ENCODE measurements around the gene AKAP6.

AKAP6 gene

DNA sequence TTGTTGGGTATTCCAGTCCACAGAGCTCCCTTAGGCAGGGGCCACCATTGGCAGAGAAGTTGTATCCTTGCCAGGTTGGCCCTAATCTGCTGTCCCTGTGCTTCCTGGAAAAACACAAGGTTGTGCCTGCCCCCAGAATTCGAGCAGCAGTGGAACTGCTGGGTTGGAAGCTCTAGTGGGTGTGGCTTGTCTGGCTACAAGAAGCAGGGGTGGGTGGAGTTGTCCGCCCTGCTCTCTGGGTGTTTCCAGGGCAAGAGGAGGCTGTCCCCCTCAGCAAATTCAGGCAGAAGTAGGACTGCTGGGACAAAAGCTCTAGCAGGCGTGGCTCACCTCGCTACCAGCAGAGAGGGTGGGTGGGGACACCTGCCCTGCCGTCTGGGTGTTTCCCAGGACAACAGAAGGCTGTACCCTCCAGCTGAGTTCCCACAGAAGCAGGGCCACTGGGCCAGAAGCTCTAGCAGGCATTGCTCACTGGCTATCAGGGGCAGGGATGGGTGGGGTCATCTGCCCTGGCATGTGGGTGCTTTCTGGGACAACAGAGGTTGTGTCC, 536.8 kb downstream of the AKAP6 start:
- no peak for DNase-seq (ENCODE audit: low read depth in 2 of 3, low spot score in 1 of 3)

DNA sequence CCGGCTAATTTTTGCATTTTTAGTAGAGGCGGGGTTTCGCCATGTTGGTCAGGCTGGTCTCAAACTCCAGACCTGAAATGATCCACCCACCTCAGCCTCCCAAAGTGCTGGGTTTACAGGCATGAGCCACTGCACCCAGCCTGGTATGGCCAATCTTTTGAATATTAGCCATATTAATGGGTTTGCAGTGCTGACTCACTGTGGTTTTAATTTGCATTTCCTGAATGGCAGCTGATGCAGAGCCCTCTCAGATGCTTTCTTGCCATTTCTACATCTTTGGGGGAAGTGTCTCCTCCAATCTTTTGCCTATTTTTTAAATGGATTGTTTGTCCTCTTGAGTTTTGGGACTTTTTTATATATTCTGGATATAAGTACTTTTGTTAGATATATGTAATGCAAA, 554.1 kb downstream of the AKAP6 start:
- DNase-seq (ENCODE audit: low read depth in 2 of 3, low spot score in 1 of 3), result no peak

All from stimulated activated CD4-positive, alpha-beta T cell treated with anti-CD3 and anti-CD28 coated beads, Interleukin-12 subunit alpha, Interleukin-12 subunit beta, amount 100 ng/mL, for 48 hours (primary cell).